ENCODE measurements around the gene VKORC1. TPM values are rescaled to one million over a fixed set of nuclear protein-coding genes. Genes with fewer than 3 reads are reported as not detected.

Gene VKORC1
- total RNA-seq (100 to 1,000 TPM in 1 of 2 donors, 10 to 100 TPM in 1; 76.4 to 102 TPM), polyA plus RNA-seq (ENCODE audit: insufficient read length in 6 of 6) (10 to 100 TPM; 62.0 to 66.5 (median 63.6) TPM)
- long read RNA-seq, donor 1, transcript VKORC1-203 (2 exons, 901 nt), result minor isoform, 14 of 139 reads
- long read RNA-seq, donor 1, transcript VKORC1-207 (2 exons, 461 nt), result minor isoform, 42 of 139 reads
- long read RNA-seq, donor 1, transcript VKORC1-205 (3 exons, 1,012 nt), result major isoform, 62 of 139 reads
- long read RNA-seq, donor 1, partial matches to known transcripts, result 19 of 139 reads
- long read RNA-seq, donor 1, other reads (novel, unspliced or antisense), result 0 of 139 reads
- long read RNA-seq, donor 2, transcript VKORC1-203 (2 exons, 901 nt), result minor isoform, 7 of 90 reads
- long read RNA-seq, donor 2, transcript VKORC1-207 (2 exons, 461 nt), result minor isoform, 33 of 90 reads
- long read RNA-seq, donor 2, transcript VKORC1-205 (3 exons, 1,012 nt), result major isoform, 50 of 90 reads
- long read RNA-seq, donor 2, partial matches to known transcripts, result 0 of 90 reads
- long read RNA-seq, donor 2, other reads (novel, unspliced or antisense), result 0 of 90 reads
- long read RNA-seq, donor 3, transcript VKORC1-207 (2 exons, 461 nt), result minor isoform, 24 of 101 reads
- long read RNA-seq, donor 3, transcript VKORC1-205 (3 exons, 1,012 nt), result major isoform, 49 of 101 reads
- long read RNA-seq, donor 3, transcript VKORC1-203 (2 exons, 901 nt), result minor isoform, 12 of 101 reads
- long read RNA-seq, donor 3, partial matches to known transcripts, result 14 of 101 reads
- long read RNA-seq, donor 3, other reads (novel, unspliced or antisense), result 0 of 101 reads
- long read RNA-seq, donor 4, transcript VKORC1-205 (3 exons, 1,012 nt), result major isoform, 156 of 194 reads
- long read RNA-seq, donor 4, transcript VKORC1-203 (2 exons, 901 nt), result minor isoform, 26 of 194 reads
- long read RNA-seq, donor 4, partial matches to known transcripts, result 0 of 194 reads
- long read RNA-seq, donor 4, other reads (novel, unspliced or antisense), result 8 of 194 reads
- long read RNA-seq, donor 5, transcript VKORC1-203 (2 exons, 901 nt), result minor isoform, 10 of 104 reads
- long read RNA-seq, donor 5, transcript VKORC1-205 (3 exons, 1,012 nt), result major isoform, 57 of 104 reads
- long read RNA-seq, donor 5, transcript VKORC1-207 (2 exons, 461 nt), result minor isoform, 37 of 104 reads
- long read RNA-seq, donor 5, partial matches to known transcripts, result 0 of 104 reads
- long read RNA-seq, donor 5, other reads (novel, unspliced or antisense), result 0 of 104 reads
- long read RNA-seq, donor 6, transcript VKORC1-205 (3 exons, 1,012 nt), result major isoform, 56 of 125 reads
- long read RNA-seq, donor 6, transcript VKORC1-207 (2 exons, 461 nt), result minor isoform, 28 of 125 reads
- long read RNA-seq, donor 6, transcript VKORC1-203 (2 exons, 901 nt), result minor isoform, 19 of 125 reads
- long read RNA-seq, donor 6, partial matches to known transcripts, result 22 of 125 reads
- long read RNA-seq, donor 6, other reads (novel, unspliced or antisense), result 0 of 125 reads
- long read RNA-seq, donor 7, transcript VKORC1-207 (2 exons, 461 nt), result minor isoform, 27 of 69 reads
- long read RNA-seq, donor 7, transcript VKORC1-205 (3 exons, 1,012 nt), result major isoform, 32 of 69 reads
- long read RNA-seq, donor 7, transcript VKORC1-203 (2 exons, 901 nt), result minor isoform, 10 of 69 reads
- long read RNA-seq, donor 7, partial matches to known transcripts, result 0 of 69 reads
- long read RNA-seq, donor 7, other reads (novel, unspliced or antisense), result 0 of 69 reads
- long read RNA-seq, donor 8, transcript VKORC1-207 (2 exons, 461 nt), result minor isoform, 23 of 95 reads
- long read RNA-seq, donor 8, transcript VKORC1-203 (2 exons, 901 nt), result minor isoform, 9 of 95 reads
- long read RNA-seq, donor 8, transcript VKORC1-205 (3 exons, 1,012 nt), result major isoform, 46 of 95 reads
- long read RNA-seq, donor 8, partial matches to known transcripts, result 14 of 95 reads
- long read RNA-seq, donor 8, other reads (novel, unspliced or antisense), result 0 of 95 reads
- long read RNA-seq, donor 9, partial matches to known transcripts, result 0 of 1 reads
- long read RNA-seq, donor 9, other reads (novel, unspliced or antisense), result 0 of 1 reads
- long read RNA-seq, donor 10, transcript VKORC1-205 (3 exons, 1,012 nt), result major isoform, 133 of 165 reads
- long read RNA-seq, donor 10, transcript VKORC1-203 (2 exons, 901 nt), result minor isoform, 17 of 165 reads
- long read RNA-seq, donor 10, partial matches to known transcripts, result 1 of 165 reads
- long read RNA-seq, donor 10, other reads (novel, unspliced or antisense), result 10 of 165 reads
- long read RNA-seq, donor 11, result 0 reads
- long read RNA-seq, donor 12, transcript VKORC1-205 (3 exons, 1,012 nt), result major isoform, 44 of 94 reads
- long read RNA-seq, donor 12, transcript VKORC1-203 (2 exons, 901 nt), result minor isoform, 10 of 94 reads
- long read RNA-seq, donor 12, transcript VKORC1-207 (2 exons, 461 nt), result minor isoform, 29 of 94 reads
- long read RNA-seq, donor 12, partial matches to known transcripts, result 10 of 94 reads
- long read RNA-seq, donor 12, other reads (novel, unspliced or antisense), result 0 of 94 reads

GRCh38 chr16:31094424-31095120 lies at the start of gene VKORC1:
TSS of gene VKORC1 (minus strand) at chr16:31094797. CDS start at chr16:31094729, 68 bp downstream.
- Histone ChIP-seq H3K27ac (peak within 1 kb of the TSS; percentile 77 to 87), H3K9me3 (no peaks in the 10 kb centered on the region), H3K4me3 (peak within 1 kb of the TSS; percentile 74 to 86), H3K4me1 (peaks cover 0 to 27% of the 10 kb centered on the region in 2 donors), H3K27me3 (no peaks in the 10 kb centered on the region), H3K36me3 (peaks cover 0 to 20% of the 10 kb centered on the region in 2 donors)
- intact Hi-C loops (cut with DNase I), result no loop called here
- peak; percentile 97 for ATAC-seq
- peak in 1 of 2 donors; percentile 34 for TF ChIP-seq CTCF (IDR thresholded peaks at IDR 0.05)
- peak; percentile 82 to 97 (median 94) for DNase-seq

GRCh38 chr16:31143694-31144148 lies 49.1 kb upstream of the VKORC1 start:
- H3K36me3 ChIP-seq, result no peaks in the 10 kb centered on the region
- peaks cover 0 to 15% of the 10 kb centered on the region in 2 donors for H3K27me3 ChIP-seq
- H3K9me3 ChIP-seq, result no peaks in the 10 kb centered on the region
- DNase-seq (no peak), ATAC-seq (no peak)
- TF ChIP-seq CTCF (IDR thresholded peaks at IDR 0.05), result no peak
- H3K27ac ChIP-seq, result no peak overlapping the region
- intact Hi-C loops (cut with DNase I), result no loop called here
- H3K4me3 ChIP-seq, result no peak overlapping the region
- peaks cover 8 to 32% of the 10 kb centered on the region in 2 donors for H3K4me1 ChIP-seq

- no peaks in the 10 kb centered on the region for H3K9me3 ChIP-seq
- H3K4me1 ChIP-seq, result peaks cover 8 to 37% of the 10 kb centered on the region in 2 donors
- no peak for TF ChIP-seq CTCF (IDR thresholded peaks at IDR 0.05)
- H3K27me3 ChIP-seq, result peaks cover 0 to 10% of the 10 kb centered on the region in 2 donors
- peak overlapping the region; percentile 42 to 46 for H3K4me3 ChIP-seq
- no peak for ATAC-seq
- H3K27ac ChIP-seq, result peak overlapping the region in 1 of 2 donors; percentile 92
- no peaks in the 10 kb centered on the region for H3K36me3 ChIP-seq
- DNase-seq, result peak in 1 of 4 donors; percentile 76
- intact Hi-C loops (cut with DNase I), result no loop called here
Measured at GRCh38 chr16:31143011-31143693, 48.6 kb upstream of the VKORC1 start.
